ENCODE data around the gene DUSP10. TPM values are rescaled to one million over a fixed set of nuclear protein-coding genes. Genes with fewer than 3 reads are reported as not detected.

DUSP10 gene
- total RNA-seq, 1 experiment from 2014 or later: 37.5 TPM

GRCh38 chr1:221719987-221720386, 21.9 kb downstream of the DUSP10 start:
- DNase-seq (ENCODE audit: low read depth): no peak
- in situ Hi-C loops (cut with HindIII; ENCODE audit: low pct_unique_long_range_greater_than_20kb, low sequenced_read_pairs): no loop called here

GRCh38 chr1:221719278-221719597, 22.7 kb downstream of the DUSP10 start:
- DNase-seq (ENCODE audit: low read depth): no peak
- in situ Hi-C loops (cut with HindIII; ENCODE audit: low pct_unique_long_range_greater_than_20kb, low sequenced_read_pairs): no loop called here

- peak; percentile 95 for DNase-seq (ENCODE audit: low read depth)
- in situ Hi-C loops (cut with HindIII; ENCODE audit: low pct_unique_long_range_greater_than_20kb, low sequenced_read_pairs): no loop called here
Observed at GRCh38 chr1:221718381-221719277, 23.3 kb downstream of the DUSP10 start.

- in situ Hi-C loops (cut with HindIII; ENCODE audit: low pct_unique_long_range_greater_than_20kb, low sequenced_read_pairs): no loop called here
- DNase-seq (ENCODE audit: low read depth): no peak
Observed at GRCh38 chr1:221717485-221717853, 24.4 kb downstream of the DUSP10 start.

- in situ Hi-C loops (cut with HindIII; ENCODE audit: low pct_unique_long_range_greater_than_20kb, low sequenced_read_pairs): no loop called here
- DNase-seq (ENCODE audit: low read depth): no peak
Observed at GRCh38 chr1:221716713-221717484, 25.0 kb downstream of the DUSP10 start.

GRCh38 chr1:221715321-221716169, 26.3 kb downstream of the DUSP10 start:
- in situ Hi-C loops (cut with HindIII; ENCODE audit: low pct_unique_long_range_greater_than_20kb, low sequenced_read_pairs): no loop called here
- peak; percentile 89 for DNase-seq (ENCODE audit: low read depth)

- in situ Hi-C loops (cut with HindIII; ENCODE audit: low pct_unique_long_range_greater_than_20kb, low sequenced_read_pairs): no loop called here
- DNase-seq (ENCODE audit: low read depth): peak; percentile 95
Observed at GRCh38 chr1:221714227-221715152, 27.4 kb downstream of the DUSP10 start.

- in situ Hi-C loops (cut with HindIII; ENCODE audit: low pct_unique_long_range_greater_than_20kb, low sequenced_read_pairs): no loop called here
- no peak for DNase-seq (ENCODE audit: low read depth)
Observed at GRCh38 chr1:221712776-221713431, 29.0 kb downstream of the DUSP10 start.

- peak; percentile 78 for DNase-seq (ENCODE audit: low read depth)
- in situ Hi-C loops (cut with HindIII; ENCODE audit: low pct_unique_long_range_greater_than_20kb, low sequenced_read_pairs): no loop called here
Observed at GRCh38 chr1:221712198-221712684, 29.6 kb downstream of the DUSP10 start.

GRCh38 chr1:221711656-221712055, 30.2 kb downstream of the DUSP10 start:
- in situ Hi-C loops (cut with HindIII; ENCODE audit: low pct_unique_long_range_greater_than_20kb, low sequenced_read_pairs): no loop called here
- DNase-seq (ENCODE audit: low read depth): no peak

- in situ Hi-C loops (cut with HindIII; ENCODE audit: low pct_unique_long_range_greater_than_20kb, low sequenced_read_pairs): no loop called here
- DNase-seq (ENCODE audit: low read depth): no peak
Observed at GRCh38 chr1:221711063-221711577, 30.8 kb downstream of the DUSP10 start.

- in situ Hi-C loops (cut with HindIII; ENCODE audit: low pct_unique_long_range_greater_than_20kb, low sequenced_read_pairs): no loop called here
- DNase-seq (ENCODE audit: low read depth): no peak
Observed at GRCh38 chr1:221709854-221710253, 32.0 kb downstream of the DUSP10 start.

- in situ Hi-C loops (cut with HindIII; ENCODE audit: low pct_unique_long_range_greater_than_20kb, low sequenced_read_pairs): no loop called here
- DNase-seq (ENCODE audit: low read depth): peak; percentile 65
Observed at GRCh38 chr1:221708987-221709386, 32.9 kb downstream of the DUSP10 start.

- DNase-seq (ENCODE audit: low read depth): no peak
- in situ Hi-C loops (cut with HindIII; ENCODE audit: low pct_unique_long_range_greater_than_20kb, low sequenced_read_pairs): no loop called here
Observed at GRCh38 chr1:221708076-221708571, 33.8 kb downstream of the DUSP10 start.

- in situ Hi-C loops (cut with HindIII; ENCODE audit: low pct_unique_long_range_greater_than_20kb, low sequenced_read_pairs): no loop called here
- no peak for DNase-seq (ENCODE audit: low read depth)
Observed at GRCh38 chr1:221706876-221707582, 34.9 kb downstream of the DUSP10 start.

GRCh38 chr1:221706191-221706590, 35.7 kb downstream of the DUSP10 start:
- in situ Hi-C loops (cut with HindIII; ENCODE audit: low pct_unique_long_range_greater_than_20kb, low sequenced_read_pairs): no loop called here

More at GRCh38 chr1:221706191-221706590, 35.7 kb downstream of the DUSP10 start:
- DNase-seq (ENCODE audit: low read depth): no peak

Measured in Caki2 (cell line).